Activated CD4-positive, alpha-beta memory T cell treated with anti-CD3 and anti-CD28 coated beads, Interleukin-2, amount 10 ng/mL, durations not matched to agents 7 days and 5 days (primary cell): ENCODE data around the gene AMDHD1. TPM values are rescaled to one million over a fixed set of nuclear protein-coding genes. Genes with fewer than 3 reads are reported as not detected.

Source experiments
- CTCF ChIA-PET: fragments of 350-600 bp; sonication (Branson Sonifier 250); formaldehyde crosslinking; loops from one replicate; lab custom pipeline; 2021; ENCODE audit warnings: antibody characterized with exemption, inconsistent platforms; lab: Charles Lee
- POLR2A ChIA-PET: fragments of 350-600 bp; sonication (Branson Sonifier 250); formaldehyde crosslinking; loops from one replicate; lab custom pipeline; 2021; ENCODE audit warnings: antibody characterized with exemption; lab: Charles Lee
- DNase-seq: peaks from one replicate; pipeline ENCODE4 v3.0.0-alpha.2; 2020
- H3K27ac Mint-ChIP-seq: one replicate; pipeline ENCODE4 v1.8.0; 2021; ENCODE audit warnings: mild to moderate bottlenecking, mixed read lengths
- H3K27me3 Mint-ChIP-seq: one replicate; pipeline ENCODE4 v1.8.0; 2021; ENCODE audit warnings: mixed read lengths
- H3K36me3 Mint-ChIP-seq: one replicate; pipeline ENCODE4 v1.8.0; 2021; ENCODE audit warnings: low read depth, mixed read lengths
- H3K4me1 Mint-ChIP-seq: one replicate; pipeline ENCODE4 v1.8.0; 2021; ENCODE audit warnings: mixed read lengths
- H3K4me3 Mint-ChIP-seq: one replicate; pipeline ENCODE4 v1.8.0; 2021; ENCODE audit warnings: mild to moderate bottlenecking, mixed read lengths
- H3K9me3 Mint-ChIP-seq: one replicate; pipeline ENCODE4 v1.8.0; 2021; ENCODE audit warnings: mixed read lengths
- total RNA-seq, 2 experiments: library from RNA; stranded (reverse); gene quantifications; one replicate each; pipeline ENCODE4 v1.2.3, GENCODE V29; 2021

AMDHD1 gene
- total RNA-seq, 2 experiments from 2014 or later, result 0.40 to 0.93 TPM

- Mint-ChIP-seq H3K27me3 (peaks cover 3% of the 10 kb centered on the region), H3K36me3 (no peaks in the 10 kb centered on the region), H3K4me1 (no peaks in the 10 kb centered on the region), H3K9me3 (no peaks in the 10 kb centered on the region), H3K4me3 (no peak overlapping the region), H3K27ac (no peak overlapping the region)
- ChIA-PET CTCF (interaction anchor here (2.5 kb wide), 1 partner anchor 10 kb away, joined by 17 read pairs; no protein-coding TSS in a partner anchor), POLR2A (interaction anchor here (0.9 to 1.5 kb wide), 2 partner anchors 60 to 188 kb away, joined by 3 read pairs; no protein-coding TSS in a partner anchor)
- no peak for DNase-seq
Measured at GRCh38 chr12:95988506-95989275, 45.6 kb downstream of the AMDHD1 start.

DNA sequence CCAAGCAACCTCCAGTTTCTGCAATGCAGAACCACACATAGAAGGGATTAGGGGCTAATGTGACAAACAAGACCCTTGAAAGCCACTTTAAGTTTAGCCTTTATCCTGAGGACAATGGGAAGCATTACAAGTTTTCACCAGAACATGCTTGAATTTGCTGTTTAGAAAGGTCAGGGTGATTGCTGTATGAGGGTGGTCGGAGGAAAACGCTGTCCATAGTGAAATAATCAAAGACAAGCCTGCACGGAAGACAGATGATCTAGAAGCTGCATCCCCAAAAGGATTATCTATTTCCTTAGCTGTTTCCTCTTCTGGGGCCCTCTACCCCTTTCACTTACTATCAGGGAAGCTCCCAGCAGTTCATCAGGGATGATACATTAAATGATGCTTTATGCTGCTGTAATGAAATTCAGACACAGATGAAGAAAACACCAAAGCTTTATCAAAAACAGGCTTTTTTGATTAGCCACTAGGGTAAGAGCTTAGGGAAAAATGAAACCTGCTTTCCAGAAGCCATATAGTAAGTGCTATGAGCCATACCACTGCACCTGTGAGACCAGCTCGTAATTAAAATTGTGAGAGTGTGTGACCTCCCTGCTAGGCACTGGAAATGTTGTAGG lies 46.5 kb downstream of the AMDHD1 start:
- DNase-seq, result no peak
- no peaks in the 10 kb centered on the region for H3K36me3 Mint-ChIP-seq
- peaks cover 3% of the 10 kb centered on the region for H3K27me3 Mint-ChIP-seq
- no peaks in the 10 kb centered on the region for H3K4me1 Mint-ChIP-seq
- ChIA-PET POLR2A (interaction anchor here (0.9 to 1.5 kb wide), 3 partner anchors 47 to 187 kb away, joined by 3 read pairs; partner anchors contain the start of gene CCDC38), CTCF (interaction anchor here (1.3 to 2.5 kb wide), 2 partner anchors 9 to 72 kb away, joined by 3 to 17 read pairs; no protein-coding TSS in a partner anchor)
- H3K27ac Mint-ChIP-seq, result no peak overlapping the region
- no peaks in the 10 kb centered on the region for H3K9me3 Mint-ChIP-seq
- no peak overlapping the region for H3K4me3 Mint-ChIP-seq

- Mint-ChIP-seq H3K27me3 (peaks cover 3% of the 10 kb centered on the region), H3K27ac (no peak overlapping the region), H3K4me3 (no peak overlapping the region), H3K36me3 (no peaks in the 10 kb centered on the region), H3K4me1 (no peaks in the 10 kb centered on the region), H3K9me3 (no peaks in the 10 kb centered on the region)
- CTCF ChIA-PET, result interaction anchor here (1.3 to 2.5 kb wide), 2 partner anchors 8 to 72 kb away, joined by 3 to 17 read pairs; no protein-coding TSS in a partner anchor
- no peak for DNase-seq
- POLR2A ChIA-PET, result interaction anchor here (0.9 kb wide), 1 partner anchor 48 kb away, joined by 3 read pairs; the partner anchor contains the start of gene CCDC38
Measured at GRCh38 chr12:95990136-95990535, 47.0 kb downstream of the AMDHD1 start.

GRCh38 chr12:95993907-95994306 lies 50.8 kb downstream of the AMDHD1 start:
- Mint-ChIP-seq H3K36me3 (no peaks in the 10 kb centered on the region), H3K4me3 (no peak overlapping the region), H3K27me3 (peaks cover 3% of the 10 kb centered on the region), H3K9me3 (no peaks in the 10 kb centered on the region), H3K4me1 (peaks cover 11% of the 10 kb centered on the region), H3K27ac (no peak overlapping the region)
- CTCF ChIA-PET, result interaction anchor here (1.8 kb wide), 1 partner anchor 221 kb away, joined by 4 read pairs; no protein-coding TSS in a partner anchor
- POLR2A ChIA-PET, result interaction anchor here (0.5 kb wide), 1 partner anchor 202 kb away, joined by 4 read pairs; no protein-coding TSS in a partner anchor
- no peak for DNase-seq

DNA sequence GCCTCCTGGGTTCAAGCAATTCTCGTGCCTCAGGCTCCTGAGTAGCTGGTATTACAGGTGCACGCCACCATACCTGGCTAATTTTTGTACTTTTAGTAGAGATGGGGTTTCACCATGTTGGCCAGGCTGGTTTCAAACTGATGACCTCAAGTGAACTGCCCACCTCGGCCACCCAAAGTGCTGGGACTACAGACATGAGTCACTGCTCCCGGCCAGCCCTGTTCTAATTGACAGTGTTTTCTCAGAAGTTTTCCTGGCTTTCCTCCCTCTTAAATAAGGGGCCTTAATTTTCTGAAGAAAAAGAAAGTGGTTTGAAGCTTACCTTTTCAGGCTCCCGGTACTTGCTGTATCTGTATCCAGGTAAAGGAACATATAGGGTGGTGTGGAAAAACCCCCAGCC lies 51.3 kb downstream of the AMDHD1 start:
- POLR2A ChIA-PET, result no interaction called here
- CTCF ChIA-PET, result interaction anchor here (1.8 kb wide), 1 partner anchor 221 kb away, joined by 4 read pairs; no protein-coding TSS in a partner anchor
- Mint-ChIP-seq H3K9me3 (no peaks in the 10 kb centered on the region), H3K27ac (no peak overlapping the region), H3K4me3 (no peak overlapping the region), H3K27me3 (peaks cover 3% of the 10 kb centered on the region), H3K36me3 (no peaks in the 10 kb centered on the region), H3K4me1 (peaks cover 15% of the 10 kb centered on the region)
- DNase-seq, result no peak

DNA sequence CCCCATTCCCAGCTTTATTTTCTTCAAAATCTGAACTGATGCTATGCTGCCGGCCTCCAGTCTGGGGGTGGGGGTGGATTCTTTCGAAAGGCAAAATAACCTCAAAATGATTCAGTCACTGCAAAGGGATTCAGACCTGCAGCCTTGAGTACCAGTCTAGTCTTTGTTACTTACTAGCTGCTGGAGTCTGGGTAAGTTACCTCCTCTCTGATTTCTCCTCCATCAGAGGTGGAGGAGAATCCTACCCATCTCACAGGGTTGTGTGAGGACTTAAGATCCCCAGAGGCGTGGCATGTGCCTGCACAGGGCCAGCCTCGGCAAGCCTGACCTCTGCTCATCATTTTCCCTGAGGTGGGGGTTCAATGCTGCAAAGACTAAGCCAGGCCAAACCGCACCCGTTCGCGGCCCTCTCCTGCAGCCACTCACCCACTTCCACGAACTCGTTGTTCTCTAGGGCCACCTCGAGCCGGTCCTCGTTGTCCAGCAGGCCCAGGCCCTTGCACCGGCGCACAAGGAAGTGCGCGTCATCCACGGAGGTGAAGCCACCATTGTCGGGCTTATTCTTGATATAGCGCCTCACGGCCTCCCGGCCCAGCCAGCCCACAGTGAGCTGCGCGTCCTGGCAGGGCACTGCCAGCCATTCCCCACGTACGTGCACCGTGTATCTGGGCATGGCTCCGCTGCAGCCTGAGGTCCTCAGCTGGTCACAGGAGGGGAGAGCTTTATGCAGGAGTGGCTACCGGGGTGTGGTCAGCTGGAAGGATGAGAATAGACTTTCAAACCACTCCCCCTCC lies 52.3 kb downstream of the AMDHD1 start:
- no peak overlapping the region for H3K27ac Mint-ChIP-seq
- DNase-seq, result no peak
- no peak overlapping the region for H3K4me3 Mint-ChIP-seq
- ChIA-PET POLR2A (interaction anchor here (1.0 kb wide), 1 partner anchor 53 kb away, joined by 3 read pairs; the partner anchor contains the start of genes AMDHD1 and CCDC38), CTCF (no interaction called here)
- no peaks in the 10 kb centered on the region for H3K9me3 Mint-ChIP-seq
- H3K4me1 Mint-ChIP-seq, result peaks cover 15% of the 10 kb centered on the region
- H3K36me3 Mint-ChIP-seq, result peaks cover 2% of the 10 kb centered on the region
- H3K27me3 Mint-ChIP-seq, result peaks cover 3% of the 10 kb centered on the region

GRCh38 chr12:95996034-95996658 lies 53.0 kb downstream of the AMDHD1 start, which contains the start of gene HAL:
Gene HAL (minus strand): TSS chr12:95996344. CDS start chr12:95995910, 434 bp downstream.
- H3K36me3 Mint-ChIP-seq, result peaks cover 2% of the 10 kb centered on the region
- no peak within 1 kb of the TSS for H3K4me3 Mint-ChIP-seq
- CTCF ChIA-PET, result no interaction called here
- peaks cover 3% of the 10 kb centered on the region for H3K27me3 Mint-ChIP-seq
- no peak for DNase-seq
- peaks cover 15% of the 10 kb centered on the region for H3K4me1 Mint-ChIP-seq
- no peaks in the 10 kb centered on the region for H3K9me3 Mint-ChIP-seq
- no peak within 1 kb of the TSS for H3K27ac Mint-ChIP-seq
- POLR2A ChIA-PET, result interaction anchor here (1.0 kb wide), 1 partner anchor 53 kb away, joined by 3 read pairs; the partner anchor contains the start of genes AMDHD1 and CCDC38

DNA sequence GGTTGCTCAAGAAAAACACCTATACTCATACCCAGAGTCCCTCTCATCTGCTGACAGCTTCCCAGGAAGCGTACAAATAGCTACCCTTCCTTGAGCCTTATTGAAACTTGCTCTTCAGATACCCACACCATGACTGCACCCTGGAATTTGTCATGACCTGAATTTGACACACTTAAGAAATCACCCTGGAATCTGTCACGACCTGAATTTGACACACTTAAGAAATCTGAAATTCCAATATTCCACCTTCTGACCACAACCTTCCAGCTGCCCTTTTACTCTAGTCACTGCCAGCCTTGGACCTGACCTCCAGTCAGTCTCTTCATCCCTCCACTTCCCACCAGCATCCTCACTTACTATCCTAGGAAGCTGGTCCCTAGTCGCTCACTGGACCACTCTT lies 54.1 kb downstream of the AMDHD1 start:
- Mint-ChIP-seq H3K4me3 (no peak overlapping the region), H3K27ac (no peak overlapping the region), H3K27me3 (peaks cover 3% of the 10 kb centered on the region), H3K9me3 (no peaks in the 10 kb centered on the region), H3K36me3 (peaks cover 2% of the 10 kb centered on the region), H3K4me1 (peaks cover 15% of the 10 kb centered on the region)
- ChIA-PET POLR2A (no interaction called here), CTCF (interaction anchor here (1.8 to 4.5 kb wide), 2 partner anchors 79 to 131 kb away, joined by 8 to 74 read pairs; no protein-coding TSS in a partner anchor)
- DNase-seq, result no peak

GRCh38 chr12:95997911-95998510 lies 54.9 kb downstream of the AMDHD1 start:
- H3K27ac Mint-ChIP-seq, result no peak overlapping the region
- no peaks in the 10 kb centered on the region for H3K9me3 Mint-ChIP-seq
- H3K4me3 Mint-ChIP-seq, result no peak overlapping the region
- ChIA-PET POLR2A (interaction anchor here (1.0 to 1.7 kb wide), 3 partner anchors 37 to 80 kb away, joined by 3 to 9 read pairs (median 4); partner anchors contain the start of gene LTA4H), CTCF (interaction anchor here (0.6 to 4.5 kb wide), 43 partner anchors 9 to 1132 kb away, joined by 3 to 74 read pairs (median 5); partner anchors contain the start of genes AMDHD1, CCDC38, CFAP54 and LTA4H)
- peaks cover under 1% of the 10 kb centered on the region for H3K27me3 Mint-ChIP-seq
- H3K36me3 Mint-ChIP-seq, result peaks cover 8% of the 10 kb centered on the region
- H3K4me1 Mint-ChIP-seq, result peaks cover 15% of the 10 kb centered on the region
- DNase-seq, result no peak

- no peaks in the 10 kb centered on the region for H3K27me3 Mint-ChIP-seq
- H3K4me1 Mint-ChIP-seq, result peaks cover 15% of the 10 kb centered on the region
- ChIA-PET POLR2A (interaction anchor here (1.0 to 1.7 kb wide), 3 partner anchors 37 to 81 kb away, joined by 3 to 9 read pairs (median 4); partner anchors contain the start of gene LTA4H), CTCF (interaction anchor here (0.5 to 4.5 kb wide), 49 partner anchors 8 to 1131 kb away, joined by 3 to 74 read pairs (median 5); partner anchors contain the start of genes AMDHD1, CCDC38, CFAP54 and LTA4H)
- no peak overlapping the region for H3K27ac Mint-ChIP-seq
- H3K9me3 Mint-ChIP-seq, result no peaks in the 10 kb centered on the region
- peak; percentile 64 for DNase-seq
- no peak overlapping the region for H3K4me3 Mint-ChIP-seq
- H3K36me3 Mint-ChIP-seq, result peaks cover 8% of the 10 kb centered on the region
Measured at GRCh38 chr12:95998611-95999286, 55.6 kb downstream of the AMDHD1 start.

GRCh38 chr12:95999484-95999883 lies 56.4 kb downstream of the AMDHD1 start:
- Mint-ChIP-seq H3K27me3 (no peaks in the 10 kb centered on the region), H3K4me1 (peaks cover 15% of the 10 kb centered on the region), H3K27ac (no peak overlapping the region), H3K4me3 (no peak overlapping the region), H3K36me3 (peaks cover 8% of the 10 kb centered on the region), H3K9me3 (no peaks in the 10 kb centered on the region)
- POLR2A ChIA-PET, result no interaction called here
- CTCF ChIA-PET, result interaction anchor here (0.8 to 4.5 kb wide), 17 partner anchors 9 to 517 kb away, joined by 3 to 74 read pairs (median 6); partner anchors contain the start of genes AMDHD1, CCDC38, CFAP54 and LTA4H
- no peak for DNase-seq
